ENCODE measurements around the gene HIVEP1.

- TF ChIP-seq CTCF (IDR thresholded peaks at IDR 0.05) (no peak), POLR2AphosphoS5 (IDR thresholded peaks at IDR 0.05) (no peak)
Observed at GRCh38 chr6:12000174-12000573, 11.9 kb upstream of the HIVEP1 start.
